ENCODE measurements around the gene SYT1. TPM values are rescaled to one million over a fixed set of nuclear protein-coding genes. Genes with fewer than 3 reads are reported as not detected.

The SYT1 gene
- total and polyA plus RNA-seq, 2 of the 8 experiments (the other 6 are each of a cell fraction or from before 2014, with no cell fraction given): 11.0 to 34.6 TPM

DNA sequence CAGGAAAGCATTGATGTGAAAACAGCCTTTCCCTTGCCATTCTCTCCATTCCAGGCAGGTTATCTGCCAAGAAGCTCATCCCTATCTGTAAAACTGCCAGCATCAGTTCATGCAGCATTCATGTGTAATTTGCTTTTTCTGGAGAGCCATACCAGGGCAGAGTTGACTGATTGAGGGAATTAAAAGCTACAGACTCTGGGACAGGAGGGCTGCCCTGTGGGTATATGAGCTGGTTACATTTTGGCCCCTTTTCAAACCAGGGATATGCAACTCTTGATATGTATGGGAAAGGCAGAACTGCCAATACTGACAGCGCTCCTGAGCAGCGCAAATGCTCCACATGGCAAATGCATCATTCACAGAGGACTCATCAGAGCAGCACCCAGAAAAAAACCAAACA is 53.7 kb downstream of the SYT1 start:
- no peaks in the 10 kb centered on the region for H3K36me3 ChIP-seq (ENCODE audit: control insufficient read depth in 2 of 4, insufficient read depth in 4 of 4, low read length in 3 of 4)
- no peak overlapping the region for H2BK20ac ChIP-seq (ENCODE audit: low read length)
- H3K23me2 ChIP-seq (ENCODE audit: low read depth, low read length): no peaks in the 10 kb centered on the region
- WGBS, 2 experiments (ENCODE audit: extremely low coverage in 1 of 2, insufficient coverage in 1 of 2, insufficient read length in 1 of 2, insufficient replicate concordance in 2 of 2, low coverage in 1 of 2, low lambda C conversion rate in 2 of 2, missing lambda C conversion rate in 1 of 2): 92% methylated on average over 2 of the region's 2 CpGs; no CpG with 5 or more reads in 1 of the 2 experiments
- H4K20me1 ChIP-seq (replicated peaks in 1 of 2; ENCODE audit: control insufficient read depth in 1 of 2, insufficient read depth in 2 of 2, low read length in 2 of 2): peaks cover 0 to 3% of the 10 kb centered on the region in 2 experiments
- H3K4me2 ChIP-seq (ENCODE audit: insufficient read depth in 1 of 2, low read depth in 2 of 2, low read length in 2 of 2): no peak overlapping the region
- H3K79me2 ChIP-seq (ENCODE audit: control insufficient read depth in 1 of 2, insufficient read depth in 2 of 2, low read length in 2 of 2): peaks cover 0 to 12% of the 10 kb centered on the region in 2 experiments; a peak in 1 of 4 replicates
- H3K14ac ChIP-seq (ENCODE audit: insufficient read length): no peak overlapping the region
- CTCF ChIA-PET (ENCODE audit: partially characterized antibody): no interaction called here
- H4K5ac ChIP-seq (ENCODE audit: insufficient read length, low read depth, low read length): no peak overlapping the region
- H4K91ac ChIP-seq (replicated peaks; ENCODE audit: insufficient read length, low read length): no peak overlapping the region
- no peak overlapping the region for H2BK5ac ChIP-seq (ENCODE audit: low read depth, low read length)
- no peak overlapping the region for H3K4me3 ChIP-seq (ENCODE audit: extremely low read depth in 1 of 4, insufficient read depth in 2 of 4, low read depth in 3 of 4, low read length in 4 of 4)
- H3K9me3 ChIP-seq (ENCODE audit: insufficient read depth in 2 of 2, low read depth in 1 of 2, low read length in 1 of 2): no peaks in the 10 kb centered on the region
- H3K27me3 ChIP-seq (replicated peaks in 1 of 4; ENCODE audit: control insufficient read depth in 3 of 4, extremely low read depth in 1 of 4, insufficient read depth in 3 of 4, low read length in 3 of 4): no peaks in the 10 kb centered on the region
- TF ChIP-seq TBP (IDR thresholded peaks at IDR 0.05; ENCODE audit: low read depth, low read length): no peak
- H3K4ac ChIP-seq (replicated peaks; ENCODE audit: insufficient read length, low read depth, low read length): no peak overlapping the region
- H3K79me1 ChIP-seq (ENCODE audit: low read depth, low read length): no peaks in the 10 kb centered on the region; the same call in 1 of the 2 replicates
- no peak overlapping the region for H3K23ac ChIP-seq (ENCODE audit: insufficient read length)
- H2BK120ac ChIP-seq (replicated peaks; ENCODE audit: low read depth, low read length): no peak overlapping the region
- DNase-seq (ENCODE audit: low read depth in 1 of 2, low spot score in 2 of 2): no peak
- no peak overlapping the region for H2AFZ ChIP-seq (ENCODE audit: low read length)
- no peak overlapping the region for H2BK15ac ChIP-seq (ENCODE audit: low read length)
- H3K4me1 ChIP-seq (replicated peaks in 1 of 4; ENCODE audit: control insufficient read depth in 3 of 4, insufficient read depth in 4 of 4, low read length in 3 of 4): peaks cover 0 to 8% (median 5%) of the 10 kb centered on the region in 4 experiments; a peak in 6 of 7 replicates
- H4K8ac ChIP-seq (ENCODE audit: extremely low read depth, insufficient read depth, low read length): no peak overlapping the region
- H3K27ac ChIP-seq (ENCODE audit: low read depth, low read length): no peak overlapping the region
- no peak for FAIRE-seq
- H2AK5ac ChIP-seq (ENCODE audit: low read depth, low read length): no peak overlapping the region
- H3K18ac ChIP-seq (ENCODE audit: extremely low read depth, low read length): no peak overlapping the region
- POLR2A ChIA-PET (ENCODE audit: partially characterized antibody): interaction anchor here (0.8 to 1.5 kb wide), 2 partner anchors 13 to 30 kb away, joined by 3 read pairs; no protein-coding TSS in a partner anchor
- no peak overlapping the region for H2BK12ac ChIP-seq (ENCODE audit: low read depth, low read length)
- no peak overlapping the region for H3K9ac ChIP-seq (replicated peaks in 1 of 4; ENCODE audit: extremely low read depth in 1 of 4, low read depth in 3 of 4, low read length in 3 of 4)
- no peak overlapping the region for H3K56ac ChIP-seq (replicated peaks; ENCODE audit: insufficient read length, low read depth, low read length)

Data from H1 (cell line).